Lung (tissue), 12 donors: ENCODE data around the gene PDHX. TPM values are rescaled to one million over a fixed set of nuclear protein-coding genes. Genes with fewer than 3 reads are reported as not detected.
"Not testable (repeated sequence)": the region's sequence is repeated elsewhere in the genome, so short reads cannot be mapped to it uniquely, and the experiment has no call there.

Experiments used
- ATAC-seq: fragments of 200-7000 bp; cut with Tn5 transposase; one replicate; pipeline ENCODE4 v1.9.1; 2020; ENCODE audit warnings: moderate number of reproducible peaks; ENCODE audit not compliant: insufficient read depth, low FRiP score
- DNase-seq, 3 donors: peaks; one replicate each; pipeline ENCODE4 v3.0.0-alpha.2; 2013 to 2017
- H3K27ac ChIP-seq, 2 donors: one replicate each; pipeline ENCODE4 v1.5.1; 2013; ENCODE audit warnings: mild to moderate bottlenecking in 2 of 2, moderate library complexity in 2 of 2, control low read depth in 1 of 2, inconsistent platforms in 1 of 2, low read depth in 1 of 2, low read length in 1 of 2
- H3K27me3 ChIP-seq, 3 donors: one replicate each; pipeline ENCODE4 v1.5.1; 2013; ENCODE audit warnings: low read length in 2 of 3; ENCODE audit not compliant: control insufficient read depth in 3 of 3, insufficient read depth in 3 of 3
- H3K36me3 ChIP-seq, 4 donors: one replicate each; pipeline ENCODE4 v1.5.1; 2013; ENCODE audit warnings: low read length in 4 of 4, mild to moderate bottlenecking in 1 of 4, moderate library complexity in 1 of 4; ENCODE audit not compliant: control insufficient read depth in 4 of 4, insufficient read depth in 4 of 4
- H3K4me1 ChIP-seq, 5 donors: one replicate each; pipeline ENCODE4 v1.5.1; 2013; ENCODE audit warnings: low read length in 5 of 5, mild to moderate bottlenecking in 2 of 5, moderate library complexity in 1 of 5; ENCODE audit not compliant: control insufficient read depth in 5 of 5, insufficient read depth in 5 of 5
- H3K4me3 ChIP-seq: one replicate; pipeline ENCODE4 v1.5.1; 2013; ENCODE audit warnings: mild to moderate bottlenecking, control low read depth, moderate library complexity
- H3K9ac ChIP-seq, 2 donors: one replicate each; pipeline ENCODE4 v1.5.1; 2013; ENCODE audit warnings: low read length in 2 of 2, control low read depth in 1 of 2; ENCODE audit not compliant: insufficient read depth in 1 of 2
- H3K9me3 ChIP-seq, 4 donors: one replicate each; pipeline ENCODE4 v1.5.1; 2013; ENCODE audit warnings: low read length in 3 of 4, mild to moderate bottlenecking in 1 of 4, moderate library complexity in 1 of 4; ENCODE audit not compliant: control insufficient read depth in 4 of 4, insufficient read depth in 3 of 4
- WGBS, 2 donors: extraction: QIAGEN DNeasy Blood & Tissue Kit; methylation state at CpG; one replicate each; pipeline ENCODE4 v1.1.7; 2013; 5-methylcytosine and 5-hydroxymethylcytosine counted together
- polyA plus RNA-seq, 2 donors: library from polyadenylated mRNA; stranded (reverse); fragments of 200-250 nt; gene quantifications; one replicate each; pipeline ENCODE4 v1.2.1, GENCODE V29; 2013
- total RNA-seq, 2 donors: library from RNA; depleted of rRNA in 1 of 2; stranded (reverse); fragments of >200 nt in 1 of 2; gene quantifications; one replicate each; pipeline ENCODE4 v1.2.1, GENCODE V29; 2014 to 2021
- TF ChIP-seq, protein P1 (sequence below): IDR thresholded peaks from 2 replicates; pipeline ENCODE4 v1.5.1; 2012; ENCODE audit warnings: mild to moderate bottlenecking; ENCODE audit errors: control extremely low read depth, extremely low read depth
- donor health status: control.
- donor health status: control.
- donor health status: Bipolar disorder and iron deficiency.
- donor health status: healthy.
- donor health status: DM: yes; HTN: yes; CAD: no.

The PDHX gene
- total and polyA plus RNA-seq, 4 donors = 18.5 to 37.5 (median 23.8) TPM

DNA sequence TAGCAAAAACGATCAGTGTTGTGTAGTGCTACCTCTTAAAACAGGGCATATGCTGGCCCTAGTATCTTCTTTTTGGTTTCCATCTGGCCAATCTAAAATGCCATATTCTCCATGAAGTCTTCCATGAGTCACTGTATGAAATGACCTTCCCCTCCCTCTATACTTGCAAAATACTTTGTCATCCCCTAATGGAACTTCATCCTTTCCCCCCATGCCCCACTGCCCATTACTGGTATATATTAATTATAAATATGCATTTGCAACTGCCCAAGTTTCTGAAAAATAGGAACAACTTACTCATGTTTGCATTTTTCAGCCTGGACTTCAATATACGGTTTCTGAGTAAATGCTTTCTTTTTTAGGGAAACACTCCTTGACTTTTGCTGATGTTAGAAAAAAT is 4.7 kb upstream of the PDHX start:
- ATAC-seq (no peak), DNase-seq (no peak)
- TF ChIP-seq, protein P1, sequence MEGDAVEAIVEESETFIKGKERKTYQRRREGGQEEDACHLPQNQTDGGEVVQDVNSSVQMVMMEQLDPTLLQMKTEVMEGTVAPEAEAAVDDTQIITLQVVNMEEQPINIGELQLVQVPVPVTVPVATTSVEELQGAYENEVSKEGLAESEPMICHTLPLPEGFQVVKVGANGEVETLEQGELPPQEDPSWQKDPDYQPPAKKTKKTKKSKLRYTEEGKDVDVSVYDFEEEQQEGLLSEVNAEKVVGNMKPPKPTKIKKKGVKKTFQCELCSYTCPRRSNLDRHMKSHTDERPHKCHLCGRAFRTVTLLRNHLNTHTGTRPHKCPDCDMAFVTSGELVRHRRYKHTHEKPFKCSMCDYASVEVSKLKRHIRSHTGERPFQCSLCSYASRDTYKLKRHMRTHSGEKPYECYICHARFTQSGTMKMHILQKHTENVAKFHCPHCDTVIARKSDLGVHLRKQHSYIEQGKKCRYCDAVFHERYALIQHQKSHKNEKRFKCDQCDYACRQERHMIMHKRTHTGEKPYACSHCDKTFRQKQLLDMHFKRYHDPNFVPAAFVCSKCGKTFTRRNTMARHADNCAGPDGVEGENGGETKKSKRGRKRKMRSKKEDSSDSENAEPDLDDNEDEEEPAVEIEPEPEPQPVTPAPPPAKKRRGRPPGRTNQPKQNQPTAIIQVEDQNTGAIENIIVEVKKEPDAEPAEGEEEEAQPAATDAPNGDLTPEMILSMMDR = no peak
- no peak overlapping the region for H3K9ac ChIP-seq
- WGBS, 2 donors = 84 to 89% methylated on average over 2 of the region's 2 CpGs
- peaks cover 0 to 24% (median 2%) of the 10 kb centered on the region in 4 donors for H3K36me3 ChIP-seq
- H3K4me3 ChIP-seq = no peak overlapping the region
- H3K9me3 ChIP-seq = no peaks in the 10 kb centered on the region
- H3K27me3 ChIP-seq = no peaks in the 10 kb centered on the region
- no peak overlapping the region for H3K27ac ChIP-seq
- H3K4me1 ChIP-seq = peaks cover 0 to 5% (median 4%) of the 10 kb centered on the region in 5 donors

GRCh38 chr11:34913556-34913955 is 2.9 kb upstream of the PDHX start:
- not testable (repeated sequence) for H3K27ac ChIP-seq, DNase-seq, H3K9me3 ChIP-seq, H3K27me3 ChIP-seq, ATAC-seq, H3K4me3 ChIP-seq, H3K9ac ChIP-seq
- Histone ChIP-seq H3K36me3 (peaks cover 0 to 18% (median under 1%) of the 10 kb centered on the region in 4 donors), H3K4me1 (peaks cover 4 to 15% (median 11%) of the 10 kb centered on the region in 5 donors)
- WGBS, 2 donors = 97 to 98% methylated on average over 10 of the region's 10 CpGs

DNA sequence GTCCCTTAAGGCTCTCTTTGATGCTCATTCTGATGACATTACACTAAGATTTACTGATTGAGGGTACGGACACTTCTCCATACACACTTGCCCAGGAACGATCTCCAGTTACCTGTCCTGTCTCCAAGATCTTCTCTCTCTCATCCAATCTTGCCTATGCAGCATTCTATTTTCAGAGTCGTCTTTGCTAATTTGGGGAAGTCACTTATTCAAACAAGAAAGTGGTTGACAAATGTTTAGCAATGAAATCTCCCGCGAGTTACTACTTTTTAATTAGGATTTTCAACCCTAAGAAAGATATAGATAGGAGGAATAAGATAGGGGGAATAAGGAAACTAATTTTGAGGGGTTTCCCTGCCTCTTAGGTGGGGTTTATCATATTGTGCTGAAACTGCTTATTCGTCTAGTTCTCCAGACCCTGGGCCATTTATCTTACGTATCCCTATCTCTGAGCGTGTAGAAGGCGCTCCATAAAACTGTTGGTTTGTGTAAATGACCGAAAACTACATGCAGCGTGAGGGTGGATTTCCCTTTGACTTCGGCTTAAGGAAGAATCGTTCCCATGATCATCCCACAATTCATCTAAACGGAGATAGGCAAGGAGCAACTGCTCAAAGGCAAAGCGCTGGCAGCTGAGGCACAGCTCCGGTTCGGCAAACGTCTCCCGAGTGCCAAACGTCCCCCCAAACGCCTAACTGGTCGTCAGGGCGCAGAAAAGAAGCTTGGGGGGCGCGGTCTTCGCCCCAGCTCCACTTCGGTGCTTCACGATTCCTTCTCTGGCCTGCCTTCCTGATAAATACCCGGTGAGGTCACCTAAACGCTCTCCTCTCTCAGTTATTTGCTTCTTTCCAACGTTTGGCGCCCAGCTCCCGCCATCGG is 1.0 kb upstream of the PDHX start:
- Histone ChIP-seq H3K36me3 (peaks cover 0 to 7% (median 0%) of the 10 kb centered on the region in 4 donors), H3K27ac (peak overlapping the region; percentile 74 to 99), H3K4me1 (peaks cover 2 to 20% (median 11%) of the 10 kb centered on the region in 5 donors), H3K9me3 (no peaks in the 10 kb centered on the region), H3K4me3 (peak overlapping the region; percentile 94), H3K9ac (peak overlapping the region; percentile 90 to 97), H3K27me3 (no peaks in the 10 kb centered on the region)
- DNase-seq = peak in 1 of 3 donors; percentile 64
- TF ChIP-seq, protein P1 = no peak
- ATAC-seq = no peak
- WGBS, 2 donors = 3 to 6% methylated on average over 34 of the region's 34 CpGs
